GM19324 (cell line): Measurements from ENCODE around the gene TEX35.

ENCODE experiments used
- ATAC-seq: cut with Tn5 transposase; IDR thresholded peaks from one replicate; pipeline ENCODE4 v1.9.1; 2021; ENCODE audit warnings: mild to moderate bottlenecking, moderate library complexity; ENCODE audit not compliant: unreplicated experiment, low FRiP score

TEX35 gene

DNA sequence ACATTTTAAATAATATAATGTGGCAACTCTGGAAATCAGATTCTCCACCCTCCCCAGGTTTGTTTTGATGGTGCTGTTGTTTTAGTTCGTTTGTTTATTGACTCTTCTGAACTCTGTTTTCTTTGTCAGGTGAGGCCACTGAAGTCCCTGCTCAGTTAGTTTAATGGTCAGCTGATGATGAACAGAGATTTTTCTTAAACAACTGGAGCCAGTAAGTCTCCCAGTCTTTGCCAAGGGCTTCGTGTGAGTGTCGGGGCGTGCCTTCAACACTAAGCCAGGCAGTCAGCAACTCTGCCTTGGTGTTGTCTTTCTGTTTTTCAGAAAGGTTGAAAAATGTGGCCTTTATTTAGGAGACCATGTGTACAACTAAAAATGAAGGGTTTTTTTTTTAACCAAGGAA is 58.9 kb downstream of the TEX35 start:
- ATAC-seq: no peak
